GM23248 (cell line): ENCODE measurements around the gene HAUS5. TPM values are rescaled to one million over a fixed set of nuclear protein-coding genes. Genes with fewer than 3 reads are reported as not detected.
"Not testable (repeated sequence)": the region's sequence is repeated elsewhere in the genome, so short reads cannot be mapped to it uniquely, and the experiment has no call there.

ENCODE experiments used
- DNase-seq: peaks from one replicate; pipeline ENCODE4 v3.0.0-alpha.2; 2015
- H2AFZ ChIP-seq: fragments of 200-600 bp; sonication (generic); 2 replicates; pipeline ENCODE4 v1.6.1; 2016; ENCODE audit warnings: antibody characterized with exemption
- H3F3A ChIP-seq: fragments of 200-600 bp; sonication (generic); 2 replicates; pipeline ENCODE4 v1.6.1; 2016; ENCODE audit warnings: mild to moderate bottlenecking, antibody characterized with exemption, mixed run types; ENCODE audit not compliant: insufficient read depth
- H3K27ac ChIP-seq: fragments of 200-600 bp; sonication (generic); 2 replicates; pipeline ENCODE4 v1.5.1; 2016; ENCODE audit warnings: mild to moderate bottlenecking
- H3K27me3 ChIP-seq: fragments of 200-600 bp; sonication (generic); replicated peaks from 2 replicates; pipeline ENCODE4 v1.6.1; 2016; ENCODE audit warnings: mild to moderate bottlenecking; ENCODE audit not compliant: insufficient read depth
- H3K36me3 ChIP-seq: fragments of 200-600 bp; sonication (generic); 2 replicates; pipeline ENCODE4 v1.6.1; 2016; ENCODE audit warnings: low read depth, mild to moderate bottlenecking
- H3K4me1 ChIP-seq: fragments of 200-600 bp; sonication (generic); 2 replicates; pipeline ENCODE4 v1.6.1; 2016; ENCODE audit warnings: mild to moderate bottlenecking; ENCODE audit not compliant: insufficient read depth
- H3K4me2 ChIP-seq: fragments of 200-600 bp; sonication (generic); one replicate; pipeline ENCODE4 v1.6.1; 2016; ENCODE audit warnings: mild to moderate bottlenecking; ENCODE audit not compliant: unreplicated experiment
- H3K4me3 ChIP-seq: fragments of 200-600 bp; sonication (generic); 2 replicates; pipeline ENCODE4 v1.5.1; 2016; ENCODE audit warnings: mild to moderate bottlenecking
- H3K79me2 ChIP-seq: fragments of 200-600 bp; sonication (generic); 2 replicates; pipeline ENCODE4 v1.6.1; 2016; ENCODE audit warnings: mild to moderate bottlenecking; ENCODE audit not compliant: insufficient read depth
- H3K9ac ChIP-seq: fragments of 200-600 bp; sonication (generic); 2 replicates; pipeline ENCODE4 v1.6.1; 2016; ENCODE audit warnings: mild to moderate bottlenecking
- H3K9me2 ChIP-seq: fragments of 200-600 bp; sonication (generic); 2 replicates; pipeline ENCODE4 v1.6.1; 2016; ENCODE audit warnings: mixed run types, mild to moderate bottlenecking, moderate library complexity; ENCODE audit not compliant: insufficient read depth
- H3K9me3 ChIP-seq: fragments of 200-600 bp; sonication (generic); one replicate; pipeline ENCODE4 v1.6.1; 2017; ENCODE audit warnings: low read depth
- H4K20me1 ChIP-seq: fragments of 200-600 bp; sonication (generic); 2 replicates; pipeline ENCODE4 v1.6.0; 2016; ENCODE audit not compliant: insufficient read depth
- EZH2 ChIP-seq: fragments of 200-600 bp; sonication (generic); IDR thresholded peaks from 2 replicates; pipeline ENCODE4 v1.6.1; 2018; ENCODE audit warnings: antibody characterized with exemption, mild to moderate bottlenecking; ENCODE audit not compliant: insufficient read depth, poor library complexity, severe bottlenecking
- EZH2phosphoT487 ChIP-seq: fragments of 200-600 bp; sonication (generic); IDR thresholded peaks from 2 replicates; pipeline ENCODE4 v1.6.1; 2018; ENCODE audit warnings: antibody characterized with exemption, moderate library complexity, mild to moderate bottlenecking, low read depth; ENCODE audit not compliant: insufficient read depth
- WGBS, 2 experiments: methylation state at CpG; one replicate each; pipeline ENCODE4 v1.1.6; 2015 to 2017; ENCODE audit warnings: low lambda C conversion rate in 2 of 2, low coverage in 1 of 2; ENCODE audit errors: missing lambda C conversion rate in 2 of 2; 5-methylcytosine and 5-hydroxymethylcytosine counted together
- in situ Hi-C: fragments of 300-500 bp; cut with MboI; formaldehyde crosslinking; loops from 2 replicates; pipeline ENCODE4 v1.15.0; 2020
- polyA plus RNA-seq: library from polyadenylated mRNA; unstranded; fragments of >200 nt; fragmentation: Nextera tagmentation; extraction: Ambion mirVana; gene quantifications from 2 replicates; pipeline ENCODE4 v1.2.1, GENCODE V29; 2016
- total RNA-seq: library from RNA; depleted of rRNA; stranded (reverse); fragments of >200 nt; shearing (Covaris generic); gene quantifications from 2 replicates; pipeline ENCODE4 v1.2.3, GENCODE V29; 2014

Gene HAUS5
- total and polyA plus RNA-seq, 2 experiments from 2014 or later, result 7.4 to 10.1 TPM

- DNase-seq, result peak; percentile 53
Measured at GRCh38 chr19:35592226-35592625, 20.3 kb upstream of the HAUS5 start.

GRCh38 chr19:35595026-35595425, 17.5 kb upstream of the HAUS5 start:
- not testable (repeated sequence) for H3K9ac ChIP-seq

More at GRCh38 chr19:35592226-35592625, 20.3 kb upstream of the HAUS5 start:
- H3K36me3 ChIP-seq, result no peaks in the 10 kb centered on the region
- WGBS, 2 experiments, result 25 to 26% methylated on average over 8 of the region's 8 CpGs
- H3K9ac ChIP-seq, result no peak overlapping the region
- H3K4me1 ChIP-seq, result no peaks in the 10 kb centered on the region
- in situ Hi-C loops, result no loop called here
- TF ChIP-seq EZH2phosphoT487 (no peak), EZH2 (no peak)
- H3K4me2 ChIP-seq, result no peak overlapping the region
- H4K20me1 ChIP-seq, result no peaks in the 10 kb centered on the region
- H3K9me3 ChIP-seq, result no peaks in the 10 kb centered on the region
- H3K9me2 ChIP-seq, result no peaks in the 10 kb centered on the region
- H3K27me3 ChIP-seq, result peaks cover 15% of the 10 kb centered on the region; the same call in 1 of the 2 replicates
- no peaks in the 10 kb centered on the region for H3K79me2 ChIP-seq
- no peak overlapping the region for H3K27ac ChIP-seq
- H3F3A ChIP-seq, result no peaks in the 10 kb centered on the region
- H2AFZ ChIP-seq, result no peak overlapping the region
- H3K4me3 ChIP-seq, result no peak overlapping the region

GRCh38 chr19:35595928-35596327, 16.6 kb upstream of the HAUS5 start:
- H3K9ac ChIP-seq, result no peak overlapping the region
- H3F3A ChIP-seq, result no peaks in the 10 kb centered on the region
- H3K36me3 ChIP-seq, result no peaks in the 10 kb centered on the region
- WGBS, 2 experiments, result 88 to 92% methylated on average over 1 of the region's 1 CpG
- DNase-seq, result no peak
- no peaks in the 10 kb centered on the region for H4K20me1 ChIP-seq
- no peaks in the 10 kb centered on the region for H3K79me2 ChIP-seq
- no peak overlapping the region for H3K4me2 ChIP-seq
- no peaks in the 10 kb centered on the region for H3K27me3 ChIP-seq
- in situ Hi-C loops, result no loop called here
- TF ChIP-seq EZH2 (no peak), EZH2phosphoT487 (no peak)
- no peak overlapping the region for H3K4me3 ChIP-seq
- H2AFZ ChIP-seq, result no peak overlapping the region
- H3K27ac ChIP-seq, result no peak overlapping the region
- no peaks in the 10 kb centered on the region for H3K4me1 ChIP-seq
- H3K9me3 ChIP-seq, result no peaks in the 10 kb centered on the region
- no peaks in the 10 kb centered on the region for H3K9me2 ChIP-seq

More at GRCh38 chr19:35595026-35595425, 17.5 kb upstream of the HAUS5 start:
- H3K27me3 ChIP-seq, DNase-seq, H4K20me1 ChIP-seq, H3K9me3 ChIP-seq, H3K4me2 ChIP-seq, H3K79me2 ChIP-seq, H3K36me3 ChIP-seq, H3K4me3 ChIP-seq, H3K9me2 ChIP-seq, in situ Hi-C loops, H3F3A ChIP-seq, H3K4me1 ChIP-seq, H2AFZ ChIP-seq, H3K27ac ChIP-seq: not testable (repeated sequence)
- WGBS, 2 experiments, result 51 to 64% methylated on average over 3 of the region's 3 CpGs

GRCh38 chr19:35596366-35596999, 16.1 kb upstream of the HAUS5 start:
- DNase-seq, result no peak

More at GRCh38 chr19:35596366-35596999, 16.1 kb upstream of the HAUS5 start:
- Histone ChIP-seq H4K20me1 (no peaks in the 10 kb centered on the region), H3K9me2 (no peaks in the 10 kb centered on the region), H3K79me2 (no peaks in the 10 kb centered on the region), H3K9ac (no peak overlapping the region), H3K27me3 (peaks cover 3% of the 10 kb centered on the region; the same call in 1 of the 2 replicates), H3K27ac (no peak overlapping the region), H3K9me3 (no peaks in the 10 kb centered on the region), H3F3A (no peaks in the 10 kb centered on the region), H3K4me2 (no peak overlapping the region), H3K36me3 (no peaks in the 10 kb centered on the region), H3K4me1 (no peaks in the 10 kb centered on the region), H2AFZ (no peak overlapping the region), H3K4me3 (no peak overlapping the region)
- TF ChIP-seq EZH2 (no peak), EZH2phosphoT487 (no peak)
- in situ Hi-C loops, result no loop called here
- 35 to 41% methylated on average over 4 of the region's 4 CpGs for WGBS, 2 experiments
